GM23338 (cell line): ENCODE results near the gene ZNF514. TPM values are rescaled to one million over a fixed set of nuclear protein-coding genes. Genes with fewer than 3 reads are reported as not detected.

Experiments
- ATAC-seq: fragments of 200-7000 bp; cut with Tn5 transposase; 3 replicates; pipeline ENCODE4 v1.9.1; 2020
- DNase-seq: peaks from one replicate; pipeline ENCODE4 v3.0.0-alpha.2; 2015; ENCODE audit warnings: low spot score
- H2AFZ ChIP-seq: fragments of 200-600 bp; sonication (generic); 2 replicates; pipeline ENCODE4 v1.8.0; 2016; ENCODE audit warnings: antibody characterized with exemption, mild to moderate bottlenecking, moderate library complexity
- H3F3A ChIP-seq: fragments of 200-600 bp; sonication (generic); replicated peaks from 2 replicates; pipeline ENCODE4 v1.8.0; 2017; ENCODE audit warnings: antibody characterized with exemption, mixed run types, low read depth
- H3K27ac ChIP-seq: fragments of 200-600 bp; sonication (generic); 2 replicates; pipeline ENCODE4 v1.6.1; 2016; ENCODE audit warnings: low read depth
- H3K27me3 ChIP-seq: fragments of 200-600 bp; sonication (generic); 2 replicates; pipeline ENCODE4 v1.8.0; 2016; ENCODE audit warnings: mild to moderate bottlenecking, mixed run types, moderate library complexity; ENCODE audit not compliant: insufficient read depth
- H3K36me3 ChIP-seq: fragments of 200-600 bp; sonication (generic); 2 replicates; pipeline ENCODE4 v1.8.0; 2016; ENCODE audit warnings: mild to moderate bottlenecking; ENCODE audit not compliant: insufficient read depth
- H3K4me1 ChIP-seq: fragments of 200-600 bp; sonication (generic); 2 replicates; pipeline ENCODE4 v1.8.0; 2016; ENCODE audit warnings: mild to moderate bottlenecking, moderate library complexity; ENCODE audit not compliant: insufficient read depth
- H3K4me2 ChIP-seq: fragments of 200-600 bp; sonication (generic); 2 replicates; pipeline ENCODE4 v1.7.1; 2017; ENCODE audit warnings: mixed run types
- H3K4me3 ChIP-seq: fragments of 200-600 bp; sonication (generic); 2 replicates; pipeline ENCODE4 v1.6.1; 2016; ENCODE audit warnings: mixed run types
- H3K79me2 ChIP-seq: fragments of 200-600 bp; sonication (generic); replicated peaks from 2 replicates; pipeline ENCODE4 v1.8.0; 2017; ENCODE audit warnings: mild to moderate bottlenecking; ENCODE audit not compliant: insufficient read depth
- H3K9me2 ChIP-seq: fragments of 200-600 bp; sonication (generic); 2 replicates; pipeline ENCODE4 v1.8.0; 2017; ENCODE audit not compliant: insufficient read depth
- H4K20me1 ChIP-seq: fragments of 200-600 bp; sonication (generic); replicated peaks from 2 replicates; pipeline ENCODE4 v1.8.0; 2017; ENCODE audit warnings: mild to moderate bottlenecking; ENCODE audit not compliant: insufficient read depth
- H3K27ac Mint-ChIP-seq: 2 replicates; pipeline ENCODE4 v1.8.0; 2020; ENCODE audit warnings: inconsistent platforms, mild to moderate bottlenecking, moderate library complexity, mixed read lengths
- H3K27me3 Mint-ChIP-seq: 3 replicates; pipeline ENCODE4 v1.8.0; 2022; ENCODE audit warnings: low read depth, mild to moderate bottlenecking, moderate library complexity, mixed read lengths, inconsistent platforms; ENCODE audit not compliant: insufficient read depth, poor library complexity
- H3K36me3 Mint-ChIP-seq: 3 replicates; pipeline ENCODE4 v1.8.0; 2021; ENCODE audit warnings: low read depth, mild to moderate bottlenecking, inconsistent platforms, moderate library complexity, mixed read lengths
- H3K4me1 Mint-ChIP-seq: 3 replicates; pipeline ENCODE4 v1.8.0; 2020; ENCODE audit warnings: mild to moderate bottlenecking, inconsistent platforms, mixed read lengths
- H3K4me3 Mint-ChIP-seq: 3 replicates; pipeline ENCODE4 v1.8.0; 2021; ENCODE audit warnings: moderate library complexity, mild to moderate bottlenecking, inconsistent platforms, mixed read lengths
- H3K9me3 Mint-ChIP-seq: 3 replicates; pipeline ENCODE4 v1.8.0; 2020; ENCODE audit warnings: moderate library complexity, mild to moderate bottlenecking, inconsistent platforms, mixed read lengths
- CREB1 ChIP-seq: fragments of 250-450 bp; sonication (Bioruptor Pico); IDR thresholded peaks from 2 replicates; pipeline ENCODE4 v1.5.0; 2020; ENCODE audit warnings: low read depth, mild to moderate bottlenecking, moderate library complexity
- EZH2 ChIP-seq: fragments of 200-600 bp; sonication (generic); IDR thresholded peaks from one replicate; pipeline ENCODE4 v1.8.0; 2017; ENCODE audit warnings: antibody characterized with exemption, mild to moderate bottlenecking, low read depth; ENCODE audit not compliant: unreplicated experiment
- EZH2phosphoT487 ChIP-seq: fragments of 200-600 bp; sonication (generic); IDR thresholded peaks from one replicate; pipeline ENCODE4 v1.8.1; 2018; ENCODE audit warnings: antibody characterized with exemption; ENCODE audit not compliant: unreplicated experiment
- JUNB ChIP-seq: IDR thresholded peaks from one replicate; pipeline ENCODE4 v1.6.1; 2016; ENCODE audit warnings: antibody characterized with exemption; ENCODE audit not compliant: unreplicated experiment
- NANOG ChIP-seq: IDR thresholded peaks from 2 replicates; pipeline ENCODE4 v1.6.1; 2016; ENCODE audit warnings: antibody characterized with exemption, borderline replicate concordance
- POLR2AphosphoS5 ChIP-seq: IDR thresholded peaks from 2 replicates; pipeline ENCODE4 v1.6.1; 2016; ENCODE audit warnings: antibody characterized with exemption, low read depth
- STAT1 ChIP-seq: IDR thresholded peaks from one replicate; pipeline ENCODE4 v1.6.1; 2016; ENCODE audit warnings: antibody characterized with exemption; ENCODE audit not compliant: unreplicated experiment
- ZNF114 ChIP-seq: fragments of 250-450 bp; sonication (Bioruptor Pico); IDR thresholded peaks from 2 replicates; pipeline ENCODE4 v1.5.0; 2020; ENCODE audit warnings: mild to moderate bottlenecking, moderate library complexity
- ZNF331 ChIP-seq: fragments of 250-450 bp; sonication (Bioruptor Pico); IDR thresholded peaks from 2 replicates; pipeline ENCODE4 v1.5.0; 2020; ENCODE audit warnings: low read depth, mild to moderate bottlenecking, moderate library complexity
- polyA plus RNA-seq: library from polyadenylated mRNA; unstranded; fragments of >200 nt; fragmentation: Nextera tagmentation; extraction: Ambion mirVana; gene quantifications from 2 replicates; pipeline ENCODE4 v1.2.1, GENCODE V29; 2016
- total RNA-seq: library from RNA; depleted of rRNA; stranded (reverse); fragments of >200 nt; shearing (Covaris generic); gene quantifications from 2 replicates; pipeline ENCODE4 v1.2.3, GENCODE V29; 2014
- TF ChIP-seq, protein P1 (sequence below): fragments of 250-450 bp; sonication (Bioruptor Pico); IDR thresholded peaks from 2 replicates; pipeline ENCODE4 v1.5.0; 2020; ENCODE audit warnings: mild to moderate bottlenecking, moderate library complexity
- TF ChIP-seq, protein P2 (sequence below): IDR thresholded peaks from 2 replicates; pipeline ENCODE4 v1.6.1; 2016; ENCODE audit warnings: antibody characterized with exemption
- TF ChIP-seq, protein P3 (sequence below), 2 experiments: fragments of 200-600 bp in 1 of 2; sonication (generic) in 1 of 2; conservative IDR thresholded peaks; 2 replicates each; pipeline versions ENCODE4 v1.5.1 to v1.6.1; 2016 to 2017; ENCODE audit warnings: antibody characterized with exemption in 2 of 2, low read depth in 2 of 2, mild to moderate bottlenecking in 2 of 2, moderate library complexity in 1 of 2
- TF ChIP-seq, protein P4 (sequence below): IDR thresholded peaks from one replicate; pipeline ENCODE4 v1.6.1; 2018; ENCODE audit warnings: antibody characterized with exemption; ENCODE audit not compliant: unreplicated experiment

Gene ZNF514
- total and polyA plus RNA-seq, 2 experiments from 2014 or later = 7.2 to 9.3 TPM

DNA sequence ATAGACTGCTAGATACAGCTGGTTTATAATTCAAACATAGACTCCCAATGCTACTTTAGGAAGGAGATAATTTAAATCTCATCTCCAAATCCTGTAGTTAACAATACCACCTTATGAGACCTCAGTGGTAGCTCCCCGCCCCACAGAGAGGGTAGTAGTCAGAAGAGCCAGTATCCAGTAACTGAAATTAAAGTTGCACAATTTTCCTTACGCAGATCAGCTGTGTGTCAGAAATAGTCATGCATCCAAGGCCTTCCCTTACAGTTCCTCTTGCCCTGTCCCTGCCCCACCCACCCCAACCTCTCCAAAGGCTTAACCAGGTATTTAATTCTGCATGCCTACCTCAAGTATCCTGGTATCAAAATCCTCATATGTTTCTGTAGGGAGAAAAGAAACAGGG, 53.6 kb downstream of the ZNF514 start:
- H3K27me3 Mint-ChIP-seq = peaks cover 5% of the 10 kb centered on the region
- H2AFZ ChIP-seq = no peak overlapping the region
- H3K4me1 Mint-ChIP-seq = no peaks in the 10 kb centered on the region
- 0 out of 2 replicates have a peak, but pooled peaks cover 4% of the 10 kb centered on the region for H3K79me2 ChIP-seq
- no peaks in the 10 kb centered on the region for H3K27me3 ChIP-seq
- no peak overlapping the region for H3K27ac Mint-ChIP-seq
- H3K4me2 ChIP-seq = no peak overlapping the region
- peaks cover 6% of the 10 kb centered on the region for H4K20me1 ChIP-seq
- no peak overlapping the region for H3K4me3 Mint-ChIP-seq
- no peaks in the 10 kb centered on the region for H3K4me1 ChIP-seq
- H3K9me2 ChIP-seq = no peaks in the 10 kb centered on the region
- H3K9me3 Mint-ChIP-seq = no peaks in the 10 kb centered on the region
- ATAC-seq (no peak), DNase-seq (no peak)
- H3K36me3 ChIP-seq = peaks cover 71% of the 10 kb centered on the region
- H3K27ac ChIP-seq = no peak overlapping the region
- TF ChIP-seq ZNF331 (CRISPR knock-in tag) (no peak), NANOG (no peak), ZNF114 (CRISPR knock-in tag) (no peak), STAT1 (no peak), JUNB (no peak), EZH2phosphoT487 (no peak), EZH2 (no peak), CREB1 (CRISPR knock-in tag) (no peak), POLR2AphosphoS5 (no peak)
- TF ChIP-seq, protein P1, sequence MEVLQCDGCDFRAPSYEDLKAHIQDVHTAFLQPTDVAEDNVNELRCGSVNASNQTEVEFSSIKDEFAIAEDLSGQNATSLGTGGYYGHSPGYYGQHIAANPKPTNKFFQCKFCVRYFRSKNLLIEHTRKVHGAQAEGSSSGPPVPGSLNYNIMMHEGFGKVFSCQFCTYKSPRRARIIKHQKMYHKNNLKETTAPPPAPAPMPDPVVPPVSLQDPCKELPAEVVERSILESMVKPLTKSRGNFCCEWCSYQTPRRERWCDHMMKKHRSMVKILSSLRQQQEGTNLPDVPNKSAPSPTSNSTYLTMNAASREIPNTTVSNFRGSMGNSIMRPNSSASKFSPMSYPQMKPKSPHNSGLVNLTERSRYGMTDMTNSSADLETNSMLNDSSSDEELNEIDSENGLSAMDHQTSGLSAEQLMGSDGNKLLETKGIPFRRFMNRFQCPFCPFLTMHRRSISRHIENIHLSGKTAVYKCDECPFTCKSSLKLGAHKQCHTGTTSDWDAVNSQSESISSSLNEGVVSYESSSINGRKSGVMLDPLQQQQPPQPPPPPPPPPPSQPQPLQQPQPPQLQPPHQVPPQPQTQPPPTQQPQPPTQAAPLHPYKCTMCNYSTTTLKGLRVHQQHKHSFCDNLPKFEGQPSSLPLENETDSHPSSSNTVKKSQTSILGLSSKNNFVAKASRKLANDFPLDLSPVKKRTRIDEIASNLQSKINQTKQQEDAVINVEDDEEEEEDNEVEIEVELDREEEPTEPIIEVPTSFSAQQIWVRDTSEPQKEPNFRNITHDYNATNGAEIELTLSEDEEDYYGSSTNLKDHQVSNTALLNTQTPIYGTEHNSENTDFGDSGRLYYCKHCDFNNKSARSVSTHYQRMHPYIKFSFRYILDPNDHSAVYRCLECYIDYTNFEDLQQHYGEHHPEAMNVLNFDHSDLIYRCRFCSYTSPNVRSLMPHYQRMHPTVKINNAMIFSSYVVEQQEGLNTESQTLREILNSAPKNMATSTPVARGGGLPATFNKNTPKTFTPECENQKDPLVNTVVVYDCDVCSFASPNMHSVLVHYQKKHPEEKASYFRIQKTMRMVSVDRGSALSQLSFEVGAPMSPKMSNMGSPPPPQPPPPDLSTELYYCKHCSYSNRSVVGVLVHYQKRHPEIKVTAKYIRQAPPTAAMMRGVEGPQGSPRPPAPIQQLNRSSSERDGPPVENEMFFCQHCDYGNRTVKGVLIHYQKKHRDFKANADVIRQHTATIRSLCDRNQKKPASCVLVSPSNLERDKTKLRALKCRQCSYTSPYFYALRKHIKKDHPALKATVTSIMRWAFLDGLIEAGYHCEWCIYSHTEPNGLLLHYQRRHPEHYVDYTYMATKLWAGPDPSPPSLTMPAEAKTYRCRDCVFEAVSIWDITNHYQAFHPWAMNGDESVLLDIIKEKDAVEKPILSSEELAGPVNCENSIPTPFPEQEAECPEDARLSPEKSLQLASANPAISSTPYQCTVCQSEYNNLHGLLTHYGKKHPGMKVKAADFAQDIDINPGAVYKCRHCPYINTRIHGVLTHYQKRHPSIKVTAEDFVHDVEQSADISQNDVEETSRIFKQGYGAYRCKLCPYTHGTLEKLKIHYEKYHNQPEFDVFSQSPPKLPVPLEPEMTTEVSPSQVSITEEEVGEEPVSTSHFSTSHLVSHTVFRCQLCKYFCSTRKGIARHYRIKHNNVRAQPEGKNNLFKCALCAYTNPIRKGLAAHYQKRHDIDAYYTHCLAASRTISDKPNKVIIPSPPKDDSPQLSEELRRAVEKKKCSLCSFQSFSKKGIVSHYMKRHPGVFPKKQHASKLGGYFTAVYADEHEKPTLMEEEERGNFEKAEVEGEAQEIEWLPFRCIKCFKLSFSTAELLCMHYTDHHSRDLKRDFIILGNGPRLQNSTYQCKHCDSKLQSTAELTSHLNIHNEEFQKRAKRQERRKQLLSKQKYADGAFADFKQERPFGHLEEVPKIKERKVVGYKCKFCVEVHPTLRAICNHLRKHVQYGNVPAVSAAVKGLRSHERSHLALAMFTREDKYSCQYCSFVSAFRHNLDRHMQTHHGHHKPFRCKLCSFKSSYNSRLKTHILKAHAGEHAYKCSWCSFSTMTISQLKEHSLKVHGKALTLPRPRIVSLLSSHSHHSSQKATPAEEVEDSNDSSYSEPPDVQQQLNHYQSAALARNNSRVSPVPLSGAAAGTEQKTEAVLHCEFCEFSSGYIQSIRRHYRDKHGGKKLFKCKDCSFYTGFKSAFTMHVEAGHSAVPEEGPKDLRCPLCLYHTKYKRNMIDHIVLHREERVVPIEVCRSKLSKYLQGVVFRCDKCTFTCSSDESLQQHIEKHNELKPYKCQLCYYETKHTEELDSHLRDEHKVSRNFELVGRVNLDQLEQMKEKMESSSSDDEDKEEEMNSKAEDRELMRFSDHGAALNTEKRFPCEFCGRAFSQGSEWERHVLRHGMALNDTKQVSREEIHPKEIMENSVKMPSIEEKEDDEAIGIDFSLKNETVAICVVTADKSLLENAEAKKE (CRISPR knock-in tag) = no peak
- TF ChIP-seq, protein P2, sequence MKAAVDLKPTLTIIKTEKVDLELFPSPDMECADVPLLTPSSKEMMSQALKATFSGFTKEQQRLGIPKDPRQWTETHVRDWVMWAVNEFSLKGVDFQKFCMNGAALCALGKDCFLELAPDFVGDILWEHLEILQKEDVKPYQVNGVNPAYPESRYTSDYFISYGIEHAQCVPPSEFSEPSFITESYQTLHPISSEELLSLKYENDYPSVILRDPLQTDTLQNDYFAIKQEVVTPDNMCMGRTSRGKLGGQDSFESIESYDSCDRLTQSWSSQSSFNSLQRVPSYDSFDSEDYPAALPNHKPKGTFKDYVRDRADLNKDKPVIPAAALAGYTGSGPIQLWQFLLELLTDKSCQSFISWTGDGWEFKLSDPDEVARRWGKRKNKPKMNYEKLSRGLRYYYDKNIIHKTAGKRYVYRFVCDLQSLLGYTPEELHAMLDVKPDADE = no peak
- TF ChIP-seq, protein P3, sequence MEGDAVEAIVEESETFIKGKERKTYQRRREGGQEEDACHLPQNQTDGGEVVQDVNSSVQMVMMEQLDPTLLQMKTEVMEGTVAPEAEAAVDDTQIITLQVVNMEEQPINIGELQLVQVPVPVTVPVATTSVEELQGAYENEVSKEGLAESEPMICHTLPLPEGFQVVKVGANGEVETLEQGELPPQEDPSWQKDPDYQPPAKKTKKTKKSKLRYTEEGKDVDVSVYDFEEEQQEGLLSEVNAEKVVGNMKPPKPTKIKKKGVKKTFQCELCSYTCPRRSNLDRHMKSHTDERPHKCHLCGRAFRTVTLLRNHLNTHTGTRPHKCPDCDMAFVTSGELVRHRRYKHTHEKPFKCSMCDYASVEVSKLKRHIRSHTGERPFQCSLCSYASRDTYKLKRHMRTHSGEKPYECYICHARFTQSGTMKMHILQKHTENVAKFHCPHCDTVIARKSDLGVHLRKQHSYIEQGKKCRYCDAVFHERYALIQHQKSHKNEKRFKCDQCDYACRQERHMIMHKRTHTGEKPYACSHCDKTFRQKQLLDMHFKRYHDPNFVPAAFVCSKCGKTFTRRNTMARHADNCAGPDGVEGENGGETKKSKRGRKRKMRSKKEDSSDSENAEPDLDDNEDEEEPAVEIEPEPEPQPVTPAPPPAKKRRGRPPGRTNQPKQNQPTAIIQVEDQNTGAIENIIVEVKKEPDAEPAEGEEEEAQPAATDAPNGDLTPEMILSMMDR (conservative IDR thresholded peaks at IDR 0.05; ENCODE audit: low read depth in 2 of 2) = no peak
- TF ChIP-seq, protein P4, sequence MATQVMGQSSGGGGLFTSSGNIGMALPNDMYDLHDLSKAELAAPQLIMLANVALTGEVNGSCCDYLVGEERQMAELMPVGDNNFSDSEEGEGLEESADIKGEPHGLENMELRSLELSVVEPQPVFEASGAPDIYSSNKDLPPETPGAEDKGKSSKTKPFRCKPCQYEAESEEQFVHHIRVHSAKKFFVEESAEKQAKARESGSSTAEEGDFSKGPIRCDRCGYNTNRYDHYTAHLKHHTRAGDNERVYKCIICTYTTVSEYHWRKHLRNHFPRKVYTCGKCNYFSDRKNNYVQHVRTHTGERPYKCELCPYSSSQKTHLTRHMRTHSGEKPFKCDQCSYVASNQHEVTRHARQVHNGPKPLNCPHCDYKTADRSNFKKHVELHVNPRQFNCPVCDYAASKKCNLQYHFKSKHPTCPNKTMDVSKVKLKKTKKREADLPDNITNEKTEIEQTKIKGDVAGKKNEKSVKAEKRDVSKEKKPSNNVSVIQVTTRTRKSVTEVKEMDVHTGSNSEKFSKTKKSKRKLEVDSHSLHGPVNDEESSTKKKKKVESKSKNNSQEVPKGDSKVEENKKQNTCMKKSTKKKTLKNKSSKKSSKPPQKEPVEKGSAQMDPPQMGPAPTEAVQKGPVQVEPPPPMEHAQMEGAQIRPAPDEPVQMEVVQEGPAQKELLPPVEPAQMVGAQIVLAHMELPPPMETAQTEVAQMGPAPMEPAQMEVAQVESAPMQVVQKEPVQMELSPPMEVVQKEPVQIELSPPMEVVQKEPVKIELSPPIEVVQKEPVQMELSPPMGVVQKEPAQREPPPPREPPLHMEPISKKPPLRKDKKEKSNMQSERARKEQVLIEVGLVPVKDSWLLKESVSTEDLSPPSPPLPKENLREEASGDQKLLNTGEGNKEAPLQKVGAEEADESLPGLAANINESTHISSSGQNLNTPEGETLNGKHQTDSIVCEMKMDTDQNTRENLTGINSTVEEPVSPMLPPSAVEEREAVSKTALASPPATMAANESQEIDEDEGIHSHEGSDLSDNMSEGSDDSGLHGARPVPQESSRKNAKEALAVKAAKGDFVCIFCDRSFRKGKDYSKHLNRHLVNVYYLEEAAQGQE = no peak
- no peak overlapping the region for H3K4me3 ChIP-seq
- peaks cover 81% of the 10 kb centered on the region for H3K36me3 Mint-ChIP-seq
- H3F3A ChIP-seq = no peaks in the 10 kb centered on the region
